Ovary (tissue), 1 donor: ENCODE results near the gene ZNF675.

ENCODE experiments used
- EP300 ChIP-seq: sonication (generic); formaldehyde crosslinking; IDR thresholded peaks from one replicate; pipeline ENCODE4 v1.6.1; 2017; ENCODE audit warnings: antibody characterized with exemption
- POLR2A ChIP-seq: fragments of 450-650 bp; IDR thresholded peaks from one replicate; pipeline ENCODE4 v1.6.1; 2017; ENCODE audit warnings: antibody characterized with exemption, mild to moderate bottlenecking, moderate library complexity

DNA sequence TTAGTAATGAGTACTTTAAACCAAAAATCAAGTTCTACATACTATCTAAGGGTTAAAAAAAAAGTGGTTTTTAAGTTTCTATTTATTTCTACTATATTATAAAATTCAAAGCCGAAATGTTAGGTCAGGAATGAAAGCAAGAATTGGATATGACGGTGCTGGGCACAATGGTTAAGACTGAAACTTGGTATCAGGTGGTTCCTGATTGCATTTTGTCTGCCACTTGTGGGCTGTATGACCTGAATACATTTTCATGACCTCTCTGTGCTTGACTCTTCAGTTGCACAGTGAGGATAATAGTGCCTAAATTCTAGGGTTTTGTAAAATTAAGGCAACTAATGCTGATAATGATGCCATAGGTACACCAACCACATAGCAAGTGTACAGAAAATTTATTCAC is 22.3 kb upstream of the ZNF675 start:
- TF ChIP-seq POLR2A (no peak), EP300 (no peak)
